Measurements from ENCODE around the gene TRIM40. TPM values are rescaled to one million over a fixed set of nuclear protein-coding genes. Genes with fewer than 3 reads are reported as not detected.

Gene TRIM40
- total RNA-seq, 2 donors from 2014 or later = 10.7 to 17.0 TPM

DNA sequence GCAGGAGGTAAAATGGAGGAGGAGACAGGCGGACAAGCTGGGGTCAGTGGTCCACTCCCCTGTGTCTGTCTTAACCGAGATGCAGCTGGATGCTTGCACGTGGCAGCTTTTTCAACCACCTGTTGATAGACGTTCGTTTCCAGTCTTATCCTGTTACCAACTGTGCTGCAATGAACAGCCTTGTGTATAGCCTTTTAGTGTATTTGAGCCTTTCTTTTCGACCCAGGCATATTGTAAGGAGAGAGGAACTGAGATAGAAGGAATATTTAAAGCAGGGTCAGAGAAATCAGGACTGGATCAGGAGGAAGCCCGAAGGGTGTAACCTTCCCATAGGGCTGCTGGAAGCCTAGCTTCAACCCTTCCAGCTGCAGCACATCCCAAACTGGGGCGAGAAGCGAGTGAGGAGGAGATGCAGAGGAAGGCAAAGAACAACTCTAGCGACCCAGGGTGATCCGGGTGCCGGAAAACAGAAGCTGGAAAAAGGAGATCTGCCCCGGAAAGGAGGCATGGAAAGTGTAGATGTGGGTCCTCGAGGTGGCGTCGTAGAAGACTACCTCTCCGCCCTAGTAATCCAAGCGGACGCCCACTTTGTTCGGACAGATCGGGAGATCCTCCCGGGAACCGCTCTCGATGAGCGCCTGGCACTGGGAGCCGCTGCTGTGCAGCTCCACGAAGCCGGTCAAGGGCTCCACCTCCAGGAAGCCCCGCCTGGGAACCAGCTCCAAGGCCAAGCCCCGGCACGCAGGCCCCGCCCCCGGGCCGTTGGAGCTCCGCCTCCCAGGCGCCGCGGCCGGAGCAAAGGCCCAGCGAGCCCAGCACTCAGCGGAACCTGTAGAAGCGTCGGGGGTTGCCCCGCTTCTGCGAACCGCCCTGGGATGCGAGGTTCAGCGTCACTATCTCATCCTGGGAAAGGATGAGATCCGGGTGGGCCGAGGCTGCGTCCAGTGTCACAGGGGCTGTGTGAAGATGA lies 34.2 kb upstream of the TRIM40 start:
- Histone ChIP-seq H3K27me3 (no peaks in the 10 kb centered on the region), H3K9ac (ENCODE audit: low read depth in 2 of 2, low read length in 2 of 2) (peak overlapping the region; percentile 57 to 85), H3K27ac (peak overlapping the region; percentile 80), H3K4me3 (peak overlapping the region; percentile 23), H3K36me3 (no peaks in the 10 kb centered on the region), H3K9me3 (no peaks in the 10 kb centered on the region), H3K4me1 (peaks cover 12% of the 10 kb centered on the region)
- TF ChIP-seq, protein P1, sequence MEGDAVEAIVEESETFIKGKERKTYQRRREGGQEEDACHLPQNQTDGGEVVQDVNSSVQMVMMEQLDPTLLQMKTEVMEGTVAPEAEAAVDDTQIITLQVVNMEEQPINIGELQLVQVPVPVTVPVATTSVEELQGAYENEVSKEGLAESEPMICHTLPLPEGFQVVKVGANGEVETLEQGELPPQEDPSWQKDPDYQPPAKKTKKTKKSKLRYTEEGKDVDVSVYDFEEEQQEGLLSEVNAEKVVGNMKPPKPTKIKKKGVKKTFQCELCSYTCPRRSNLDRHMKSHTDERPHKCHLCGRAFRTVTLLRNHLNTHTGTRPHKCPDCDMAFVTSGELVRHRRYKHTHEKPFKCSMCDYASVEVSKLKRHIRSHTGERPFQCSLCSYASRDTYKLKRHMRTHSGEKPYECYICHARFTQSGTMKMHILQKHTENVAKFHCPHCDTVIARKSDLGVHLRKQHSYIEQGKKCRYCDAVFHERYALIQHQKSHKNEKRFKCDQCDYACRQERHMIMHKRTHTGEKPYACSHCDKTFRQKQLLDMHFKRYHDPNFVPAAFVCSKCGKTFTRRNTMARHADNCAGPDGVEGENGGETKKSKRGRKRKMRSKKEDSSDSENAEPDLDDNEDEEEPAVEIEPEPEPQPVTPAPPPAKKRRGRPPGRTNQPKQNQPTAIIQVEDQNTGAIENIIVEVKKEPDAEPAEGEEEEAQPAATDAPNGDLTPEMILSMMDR (IDR thresholded peaks at IDR 0.05) = no peak
- intact Hi-C loops (cut with DNase I) = loop anchor here (5.0 kb wide), 3 partner anchors 34 to 111 kb away; partner anchors contain the start of genes PPP1R11 and TRIM26
- DNase-seq = peak; percentile 96

DNA sequence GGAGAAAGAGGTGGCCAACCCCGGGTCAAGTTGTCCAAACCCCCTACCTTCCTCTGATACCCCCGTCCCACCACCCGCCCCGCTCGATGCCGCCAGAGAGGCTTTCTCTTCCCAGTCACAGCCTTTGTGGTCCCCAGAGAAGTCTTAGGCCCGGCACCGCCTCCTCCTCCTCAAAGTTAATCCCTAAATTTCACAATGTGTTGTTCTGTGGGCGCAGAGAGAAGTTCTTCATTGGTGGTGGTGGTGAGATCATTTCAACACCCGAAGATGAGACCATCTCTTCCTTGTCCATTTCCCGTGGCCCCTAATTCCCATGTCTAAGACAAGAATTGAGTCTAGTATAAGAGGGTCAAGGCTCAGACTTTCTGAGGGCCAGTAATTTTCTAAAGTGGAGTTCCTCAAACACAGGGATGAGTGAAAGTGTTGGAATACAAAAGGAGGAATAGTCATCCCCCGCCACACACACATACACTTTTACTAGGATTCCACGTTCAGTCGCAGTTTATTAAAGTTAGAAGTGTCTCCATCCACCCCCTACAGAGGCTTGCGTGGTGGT lies 33.4 kb upstream of the TRIM40 start:
- H3K4me1 ChIP-seq = peaks cover 12% of the 10 kb centered on the region
- H3K36me3 ChIP-seq = no peaks in the 10 kb centered on the region
- intact Hi-C loops (cut with DNase I) = loop anchor here (5.0 kb wide), 3 partner anchors 35 to 110 kb away; partner anchors contain the start of genes PPP1R11 and TRIM26
- TF ChIP-seq, protein P1 (IDR thresholded peaks at IDR 0.05) = no peak
- peak overlapping the region; percentile 31 for H3K4me3 ChIP-seq
- DNase-seq = no peak
- H3K27me3 ChIP-seq = no peaks in the 10 kb centered on the region
- peak overlapping the region; percentile 57 to 85 for H3K9ac ChIP-seq (ENCODE audit: low read depth in 2 of 2, low read length in 2 of 2)
- H3K27ac ChIP-seq = peak overlapping the region; percentile 80
- no peaks in the 10 kb centered on the region for H3K9me3 ChIP-seq

DNA sequence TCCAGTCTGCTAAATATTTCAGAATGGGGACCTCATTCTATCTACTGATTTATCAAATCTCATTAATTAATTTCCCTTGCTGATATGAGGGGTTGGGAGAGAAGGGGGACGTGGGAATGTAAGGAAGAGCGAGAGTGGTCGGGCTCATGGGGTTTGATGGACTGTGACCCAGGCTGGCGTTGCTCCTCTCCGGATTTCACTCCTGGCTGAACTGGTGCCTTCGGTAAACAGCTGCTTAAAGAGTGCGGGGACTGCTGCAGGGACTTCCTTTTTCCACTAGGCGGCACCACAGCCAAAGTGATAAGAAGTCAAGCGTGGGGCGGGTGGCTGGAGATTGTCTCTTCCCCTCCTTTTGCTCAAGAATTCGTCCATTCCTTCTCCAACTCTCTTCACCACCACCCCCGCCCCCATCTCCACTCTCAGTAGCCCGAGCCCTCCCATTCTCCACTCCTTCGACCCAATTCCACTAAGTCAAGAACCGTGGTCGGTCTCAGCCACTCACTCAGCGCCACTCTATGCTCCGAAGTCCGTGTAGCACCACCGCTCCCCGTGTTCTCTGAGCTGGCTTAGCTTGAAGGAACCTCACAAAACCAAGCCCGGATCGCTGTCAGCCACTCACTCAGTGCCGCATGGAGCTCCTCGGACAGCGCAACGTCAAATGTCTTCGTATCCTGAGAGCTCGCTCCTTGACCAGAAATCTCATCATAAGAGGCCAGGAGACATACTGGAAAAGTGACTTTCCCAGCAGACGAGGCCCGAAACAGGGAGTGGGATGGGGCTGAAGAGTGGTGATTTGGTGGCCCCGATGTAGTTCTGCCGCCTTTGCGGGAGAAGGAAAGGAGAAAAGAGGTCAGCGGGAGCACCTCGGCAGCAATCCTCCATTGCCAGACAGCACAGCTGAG lies 32.7 kb upstream of the TRIM40 start:
- Histone ChIP-seq H3K4me1 (peaks cover 10% of the 10 kb centered on the region), H3K36me3 (no peaks in the 10 kb centered on the region), H3K9me3 (no peaks in the 10 kb centered on the region), H3K27ac (peak overlapping the region; percentile 80), H3K9ac (ENCODE audit: low read depth in 2 of 2, low read length in 2 of 2) (peak overlapping the region; percentile 53 to 85), H3K4me3 (peak overlapping the region; percentile 31), H3K27me3 (no peaks in the 10 kb centered on the region)
- TF ChIP-seq, protein P1 (IDR thresholded peaks at IDR 0.05) = peak; percentile 81
- intact Hi-C loops (cut with DNase I) = loop anchor here (5.0 kb wide), 3 partner anchors 36 to 109 kb away; partner anchors contain the start of genes PPP1R11 and TRIM26
- peak; percentile 96 for DNase-seq

DNA sequence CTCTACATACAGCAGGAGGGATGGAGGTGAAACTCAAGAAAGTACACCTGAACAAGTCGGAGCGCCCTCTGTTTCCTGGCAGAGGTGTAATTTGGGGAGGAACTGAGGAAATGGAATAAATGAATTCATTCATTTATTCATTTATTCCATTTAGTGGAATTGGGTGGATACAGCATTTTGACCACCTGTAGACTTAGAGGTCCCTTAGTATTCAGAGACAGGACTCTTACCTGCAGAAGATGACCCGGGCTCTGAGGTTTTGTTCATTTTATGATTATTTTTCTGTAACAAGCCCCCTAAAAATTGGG lies 32.1 kb upstream of the TRIM40 start:
- Histone ChIP-seq H3K27me3 (no peaks in the 10 kb centered on the region), H3K4me3 (peak overlapping the region; percentile 31), H3K27ac (peak overlapping the region; percentile 80), H3K9me3 (no peaks in the 10 kb centered on the region), H3K36me3 (no peaks in the 10 kb centered on the region), H3K9ac (ENCODE audit: low read depth in 2 of 2, low read length in 2 of 2) (peak overlapping the region; percentile 53 to 85), H3K4me1 (peaks cover 5% of the 10 kb centered on the region)
- TF ChIP-seq, protein P1 (IDR thresholded peaks at IDR 0.05) = no peak
- DNase-seq = peak; percentile 20
- intact Hi-C loops (cut with DNase I) = loop anchor here (2.0 to 5.0 kb wide), 4 partner anchors 27 to 108 kb away; partner anchors contain the start of genes PPP1R11 and TRIM26

DNA sequence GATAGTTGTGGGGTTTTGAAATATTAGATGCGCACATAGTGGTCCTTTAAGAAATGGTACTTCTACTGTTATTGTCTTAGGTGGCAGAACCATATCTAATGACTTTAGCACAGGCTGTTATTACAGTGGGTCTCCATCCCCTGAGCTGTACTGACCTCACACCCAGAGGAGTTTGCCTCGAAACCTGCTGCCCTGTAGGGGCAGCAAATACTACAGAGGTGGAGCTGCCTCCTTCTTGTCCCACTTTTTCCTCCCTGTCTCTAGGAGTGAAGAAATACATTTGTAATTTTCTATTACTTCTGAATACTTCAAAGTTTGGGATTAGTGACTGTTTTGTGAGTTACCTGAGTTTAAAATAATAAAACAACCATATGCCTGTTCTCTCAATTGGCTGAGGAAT lies 31.3 kb upstream of the TRIM40 start:
- H3K27ac ChIP-seq = no peak overlapping the region
- no peaks in the 10 kb centered on the region for H3K9me3 ChIP-seq
- H3K27me3 ChIP-seq = no peaks in the 10 kb centered on the region
- TF ChIP-seq, protein P1 (IDR thresholded peaks at IDR 0.05) = no peak
- no peak for DNase-seq
- H3K4me1 ChIP-seq = peaks cover 5% of the 10 kb centered on the region
- no peak overlapping the region for H3K4me3 ChIP-seq
- intact Hi-C loops (cut with DNase I) = loop anchor here (2.0 to 5.0 kb wide), 4 partner anchors 26 to 108 kb away; partner anchors contain the start of genes PPP1R11 and TRIM26
- H3K36me3 ChIP-seq = no peaks in the 10 kb centered on the region
- no peak overlapping the region for H3K9ac ChIP-seq (ENCODE audit: low read depth in 2 of 2, low read length in 2 of 2)
